RWPE1 (cell line): Measurements from ENCODE around the gene TNFRSF17.
A peak's percentile ranks its signal among the peaks of the same experiment; 100 is the strongest.
"Not testable (repeated sequence)": the region's sequence is repeated elsewhere in the genome, so short reads cannot be mapped to it uniquely, and the experiment has no call there.

Source experiments
- CTCF ChIA-PET: fragments of 350-600 bp; sonication (Branson Sonifier 250); formaldehyde crosslinking; extraction: SDS; loops from one replicate; lab custom pipeline; 2021; lab: Yijun Ruan, JAX
- POLR2A ChIA-PET: fragments of 400-600 bp; formaldehyde crosslinking; extraction: SDS; loops from one replicate; lab custom pipeline; 2020; ENCODE audit warnings: antibody characterized with exemption; ENCODE audit not compliant: low non-redundant PET; lab: Yijun Ruan, JAX
- DNase-seq: peaks from one replicate; pipeline ENCODE4 v3.0.0; 2012; ENCODE audit warnings: low spot score
- H3K27ac ChIP-seq: fragments of 450-650 bp; 2 replicates; pipeline ENCODE4 v1.5.1; 2017
- CTCF ChIP-seq: fragments of 450-650 bp; conservative IDR thresholded peaks from 2 replicates; pipeline ENCODE4 v1.5.1; 2017; ENCODE audit warnings: low read depth, mild to moderate bottlenecking

Gene TNFRSF17

GRCh38 chr16:11948819-11949218 is 16.2 kb upstream of the TNFRSF17 start:
- CTCF ChIA-PET, result interaction anchor here (0.8 to 1.9 kb wide), 4 partner anchors 16 to 297 kb away, joined by 3 to 14 read pairs (median 4); partner anchors contain the start of gene TNFRSF17

GRCh38 chr16:11949527-11949926 is 15.5 kb upstream of the TNFRSF17 start:
- no peak overlapping the region for H3K27ac ChIP-seq
- TF ChIP-seq CTCF, result peak; percentile 46; the same call in 1 of the 2 replicates
- ChIA-PET CTCF (interaction anchor here (0.6 to 1.9 kb wide), 5 partner anchors 12 to 296 kb away, joined by 3 to 14 read pairs (median 3); partner anchors contain the start of gene TNFRSF17), POLR2A (no interaction called here)
- DNase-seq, result peak; percentile 31

More at GRCh38 chr16:11948819-11949218, 16.2 kb upstream of the TNFRSF17 start:
- TF ChIP-seq CTCF, result no peak
- DNase-seq, result no peak
- H3K27ac ChIP-seq, result no peak overlapping the region
- POLR2A ChIA-PET, result no interaction called here

- ChIA-PET CTCF (no interaction called here), POLR2A (no interaction called here)
- no peak for DNase-seq
- no peak for TF ChIP-seq CTCF
- no peak overlapping the region for H3K27ac ChIP-seq
Measured at GRCh38 chr16:11950388-11950787, 14.6 kb upstream of the TNFRSF17 start.

GRCh38 chr16:11953576-11953975 is 11.4 kb upstream of the TNFRSF17 start:
- DNase-seq, POLR2A ChIA-PET: not testable (repeated sequence)
- CTCF ChIA-PET, result interaction anchor here (0.6 kb wide), 1 partner anchor 7 kb away, joined by 4 read pairs; no protein-coding TSS in a partner anchor

GRCh38 chr16:11955713-11956123 is 9.3 kb upstream of the TNFRSF17 start:
- peak; percentile 78 for DNase-seq
- TF ChIP-seq CTCF, result no peak
- H3K27ac ChIP-seq, result peak overlapping the region; percentile 74
- ChIA-PET POLR2A (interaction anchor here (0.6 kb wide), 1 partner anchor 315 kb away, joined by 3 read pairs; no protein-coding TSS in a partner anchor), CTCF (no interaction called here)

More at GRCh38 chr16:11953576-11953975, 11.4 kb upstream of the TNFRSF17 start:
- not testable (repeated sequence) for H3K27ac ChIP-seq

- POLR2A ChIA-PET, result interaction anchor here (0.6 kb wide), 1 partner anchor 314 kb away, joined by 3 read pairs; no protein-coding TSS in a partner anchor
- peak overlapping the region; percentile 74 for H3K27ac ChIP-seq
- no peak for DNase-seq
- CTCF ChIA-PET, result no interaction called here
- no peak for TF ChIP-seq CTCF
Measured at GRCh38 chr16:11956558-11956957, 8.5 kb upstream of the TNFRSF17 start.

GRCh38 chr16:11957591-11958395 is 7.2 kb upstream of the TNFRSF17 start:
- TF ChIP-seq CTCF, result no peak
- ChIA-PET CTCF (interaction anchor here (0.6 to 1.0 kb wide), 3 partner anchors 12 to 562 kb away, joined by 3 to 4 read pairs (median 4); no protein-coding TSS in a partner anchor), POLR2A (no interaction called here)
- no peak for DNase-seq
- H3K27ac ChIP-seq, result no peak overlapping the region

GRCh38 chr16:11962457-11962856 is 2.6 kb upstream of the TNFRSF17 start:
- DNase-seq, POLR2A ChIA-PET, H3K27ac ChIP-seq: not testable (repeated sequence)
- CTCF ChIA-PET, result interaction anchor here (0.7 kb wide), 1 partner anchor 297 kb away, joined by 7 read pairs; no protein-coding TSS in a partner anchor

- CTCF ChIA-PET, result interaction anchor here (0.7 to 1.3 kb wide), 2 partner anchors 105 to 296 kb away, joined by 4 to 7 read pairs; no protein-coding TSS in a partner anchor
Measured at GRCh38 chr16:11962978-11963377, 2.0 kb upstream of the TNFRSF17 start.

More at GRCh38 chr16:11962978-11963377, 2.0 kb upstream of the TNFRSF17 start:
- DNase-seq, H3K27ac ChIP-seq, POLR2A ChIA-PET: not testable (repeated sequence)
